Epithelial cell of esophagus (primary cell): Measurements from ENCODE around the gene OR2A25.

Experiments used
- DNase-seq: peaks from one replicate; pipeline ENCODE4 v3.0.0; 2010; ENCODE audit warnings: low read depth
- H3K4me3 ChIP-seq: 2 replicates; pipeline ENCODE4 v1.5.1; 2011; ENCODE audit warnings: mild to moderate bottlenecking, low read length, control low read depth
- CTCF ChIP-seq: IDR thresholded peaks from 2 replicates; pipeline ENCODE4 v1.5.1; 2011; ENCODE audit warnings: low read depth, mild to moderate bottlenecking, low read length, control low read depth, inconsistent platforms; ENCODE audit not compliant: insufficient read depth; ENCODE audit errors: missing control alignments

Gene OR2A25

GRCh38 chr7:144113651-144114050, 44.0 kb downstream of the OR2A25 start:
- no peak overlapping the region for H3K4me3 ChIP-seq
- TF ChIP-seq CTCF, result no peak
- DNase-seq, result no peak

- no peak for TF ChIP-seq CTCF
- H3K4me3 ChIP-seq, result no peak overlapping the region
- DNase-seq, result no peak
Observed at GRCh38 chr7:144118341-144118740, 48.7 kb downstream of the OR2A25 start.

GRCh38 chr7:144122876-144123275, 53.3 kb downstream of the OR2A25 start, which contains the start of gene OR2A14:
Gene OR2A14, plus strand, starts transcription at chr7:144123176. Its CDS starts 5,937 bp downstream, at chr7:144129113.
- H3K4me3 ChIP-seq, result no peak within 1 kb of the TSS
- DNase-seq, result no peak
- TF ChIP-seq CTCF, result no peak
